HepG2 (cell line): ENCODE measurements around the gene DHTKD1.

Experiments used
- MAX ChIP-seq: IDR thresholded peaks from 2 replicates; pipeline ENCODE4 v1.6.1; 2012; ENCODE audit warnings: inconsistent platforms
- RXRA ChIP-seq: sonication (generic); formaldehyde crosslinking; IDR thresholded peaks from 2 replicates; pipeline ENCODE4 v1.5.1; 2020; ENCODE audit warnings: missing genetic modification reagents
- SMARCC2 ChIP-seq: fragments of 450-650 bp; IDR thresholded peaks from 2 replicates; pipeline ENCODE4 v1.6.1; 2017; ENCODE audit warnings: antibody characterized with exemption, mild to moderate bottlenecking
- ZNF724P ChIP-seq: sonication (generic); formaldehyde crosslinking; IDR thresholded peaks from 2 replicates; pipeline ENCODE4 v1.8.0; 2022; ENCODE audit warnings: missing genetic modification reagents, borderline replicate concordance
- TF ChIP-seq, protein P1 (sequence below): sonication (generic); formaldehyde crosslinking; IDR thresholded peaks from 2 replicates; pipeline ENCODE4 v1.4.0; 2020; ENCODE audit warnings: missing genetic modification reagents
- TF ChIP-seq, protein P2 (sequence below): IDR thresholded peaks from 2 replicates; pipeline ENCODE4 v1.6.1; 2016; ENCODE audit warnings: missing genetic modification reagents, missing compliant biosample characterization
- TF ChIP-seq, protein P3 (sequence below): sonication (generic); formaldehyde crosslinking; IDR thresholded peaks from 2 replicates; pipeline ENCODE4 v1.4.0; 2020; ENCODE audit warnings: missing genetic modification reagents

DNA sequence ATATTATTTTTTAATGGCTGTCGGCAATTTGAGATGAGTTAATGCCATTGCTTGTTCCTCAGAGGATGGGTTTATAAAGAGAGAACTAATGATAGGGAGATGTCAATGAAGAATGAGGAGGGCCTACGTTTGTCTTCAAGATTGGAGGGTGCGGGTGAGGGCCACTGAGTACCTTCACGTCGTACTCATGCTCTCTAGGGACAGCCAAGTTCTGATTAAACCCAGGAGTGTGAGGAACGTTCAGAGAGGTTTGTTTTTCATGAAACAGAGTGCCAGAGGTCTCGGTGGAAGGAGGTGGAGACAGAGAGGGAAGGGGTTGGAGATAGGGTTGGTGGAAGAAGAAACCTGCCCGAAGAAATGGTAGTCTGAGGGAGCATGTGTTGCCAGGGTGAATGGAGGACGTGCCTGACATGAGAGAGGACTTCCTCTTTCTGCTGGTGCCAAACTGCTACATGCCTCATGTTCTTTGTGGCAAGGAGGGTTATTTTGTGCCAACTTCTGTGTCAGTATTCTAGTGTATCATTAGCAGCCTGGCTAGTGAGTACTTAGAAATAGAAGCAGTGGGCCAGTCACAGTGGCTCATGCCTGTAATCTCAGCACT lies 8.9 kb downstream of the DHTKD1 start:
- TF ChIP-seq RXRA (CRISPR knock-in tag) (no peak), ZNF724P (CRISPR knock-in tag) (no peak), MAX (no peak), SMARCC2 (no peak)
- TF ChIP-seq, protein P1, sequence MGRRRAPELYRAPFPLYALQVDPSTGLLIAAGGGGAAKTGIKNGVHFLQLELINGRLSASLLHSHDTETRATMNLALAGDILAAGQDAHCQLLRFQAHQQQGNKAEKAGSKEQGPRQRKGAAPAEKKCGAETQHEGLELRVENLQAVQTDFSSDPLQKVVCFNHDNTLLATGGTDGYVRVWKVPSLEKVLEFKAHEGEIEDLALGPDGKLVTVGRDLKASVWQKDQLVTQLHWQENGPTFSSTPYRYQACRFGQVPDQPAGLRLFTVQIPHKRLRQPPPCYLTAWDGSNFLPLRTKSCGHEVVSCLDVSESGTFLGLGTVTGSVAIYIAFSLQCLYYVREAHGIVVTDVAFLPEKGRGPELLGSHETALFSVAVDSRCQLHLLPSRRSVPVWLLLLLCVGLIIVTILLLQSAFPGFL (CRISPR knock-in tag): no peak
- TF ChIP-seq, protein P2, sequence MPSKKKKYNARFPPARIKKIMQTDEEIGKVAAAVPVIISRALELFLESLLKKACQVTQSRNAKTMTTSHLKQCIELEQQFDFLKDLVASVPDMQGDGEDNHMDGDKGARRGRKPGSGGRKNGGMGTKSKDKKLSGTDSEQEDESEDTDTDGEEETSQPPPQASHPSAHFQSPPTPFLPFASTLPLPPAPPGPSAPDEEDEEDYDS: no peak
- TF ChIP-seq, protein P3, sequence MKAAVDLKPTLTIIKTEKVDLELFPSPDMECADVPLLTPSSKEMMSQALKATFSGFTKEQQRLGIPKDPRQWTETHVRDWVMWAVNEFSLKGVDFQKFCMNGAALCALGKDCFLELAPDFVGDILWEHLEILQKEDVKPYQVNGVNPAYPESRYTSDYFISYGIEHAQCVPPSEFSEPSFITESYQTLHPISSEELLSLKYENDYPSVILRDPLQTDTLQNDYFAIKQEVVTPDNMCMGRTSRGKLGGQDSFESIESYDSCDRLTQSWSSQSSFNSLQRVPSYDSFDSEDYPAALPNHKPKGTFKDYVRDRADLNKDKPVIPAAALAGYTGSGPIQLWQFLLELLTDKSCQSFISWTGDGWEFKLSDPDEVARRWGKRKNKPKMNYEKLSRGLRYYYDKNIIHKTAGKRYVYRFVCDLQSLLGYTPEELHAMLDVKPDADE (CRISPR knock-in tag): no peak
